OCI-LY7 (cell line): ENCODE data around the gene IL1RN.

Source experiments
- EZH2phosphoT487 ChIP-seq: fragments of 200-600 bp; sonication (generic); IDR thresholded peaks from 2 replicates; pipeline ENCODE4 v1.6.1; 2018; ENCODE audit warnings: low read depth, borderline replicate concordance, mild to moderate bottlenecking, mixed run types, antibody characterized with exemption, low read length, moderate library complexity, mixed read lengths
- TF ChIP-seq, protein P1 (sequence below): fragments of 200-600 bp; sonication (generic); conservative IDR thresholded peaks from 2 replicates; pipeline ENCODE4 v1.5.1; 2014; ENCODE audit warnings: mild to moderate bottlenecking, antibody characterized with exemption, low read length, moderate library complexity, mixed read lengths

DNA sequence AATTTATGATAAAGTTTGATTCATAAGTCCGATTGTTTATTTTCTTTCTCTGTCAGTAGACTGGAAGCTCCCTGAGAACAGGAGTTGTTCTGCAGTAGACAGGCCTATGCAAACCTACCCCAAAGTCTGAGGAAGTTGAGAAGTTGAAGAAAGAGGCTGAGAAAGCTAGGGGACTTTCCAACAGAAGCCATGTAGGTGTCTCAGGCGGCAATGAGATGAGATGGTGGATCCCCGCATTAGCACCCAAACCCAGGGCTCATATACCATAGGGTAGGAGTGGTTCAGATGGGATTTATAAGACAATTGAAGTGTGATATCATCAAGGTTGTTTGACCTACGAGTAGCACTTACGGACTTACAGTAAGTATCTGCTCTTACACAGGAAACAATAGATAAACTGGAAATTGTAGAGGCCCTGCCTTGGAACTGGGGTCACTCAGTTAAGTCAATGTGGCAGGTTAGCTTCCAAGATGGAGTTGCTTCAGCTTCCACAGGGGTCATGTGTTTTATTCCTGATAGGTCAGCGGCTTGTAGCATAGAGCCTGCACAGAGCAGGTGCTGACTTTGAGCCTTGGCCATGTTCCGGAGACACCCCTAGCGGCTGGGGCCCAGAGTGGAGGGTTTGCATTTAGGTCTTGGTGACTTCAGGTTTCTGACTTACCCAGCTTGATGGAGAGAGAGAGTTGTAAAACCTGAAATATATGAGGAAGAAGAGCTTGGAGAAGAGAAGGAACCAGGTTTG is 44.1 kb downstream of the IL1RN start:
- TF ChIP-seq, protein P1, sequence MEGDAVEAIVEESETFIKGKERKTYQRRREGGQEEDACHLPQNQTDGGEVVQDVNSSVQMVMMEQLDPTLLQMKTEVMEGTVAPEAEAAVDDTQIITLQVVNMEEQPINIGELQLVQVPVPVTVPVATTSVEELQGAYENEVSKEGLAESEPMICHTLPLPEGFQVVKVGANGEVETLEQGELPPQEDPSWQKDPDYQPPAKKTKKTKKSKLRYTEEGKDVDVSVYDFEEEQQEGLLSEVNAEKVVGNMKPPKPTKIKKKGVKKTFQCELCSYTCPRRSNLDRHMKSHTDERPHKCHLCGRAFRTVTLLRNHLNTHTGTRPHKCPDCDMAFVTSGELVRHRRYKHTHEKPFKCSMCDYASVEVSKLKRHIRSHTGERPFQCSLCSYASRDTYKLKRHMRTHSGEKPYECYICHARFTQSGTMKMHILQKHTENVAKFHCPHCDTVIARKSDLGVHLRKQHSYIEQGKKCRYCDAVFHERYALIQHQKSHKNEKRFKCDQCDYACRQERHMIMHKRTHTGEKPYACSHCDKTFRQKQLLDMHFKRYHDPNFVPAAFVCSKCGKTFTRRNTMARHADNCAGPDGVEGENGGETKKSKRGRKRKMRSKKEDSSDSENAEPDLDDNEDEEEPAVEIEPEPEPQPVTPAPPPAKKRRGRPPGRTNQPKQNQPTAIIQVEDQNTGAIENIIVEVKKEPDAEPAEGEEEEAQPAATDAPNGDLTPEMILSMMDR, result no peak
- TF ChIP-seq EZH2phosphoT487, result no peak
